Measurements from ENCODE around the gene ABCB4. TPM values are rescaled to one million over a fixed set of nuclear protein-coding genes. Genes with fewer than 3 reads are reported as not detected.
A peak's percentile ranks its signal among the peaks of the same experiment; 100 is the strongest.
"Not testable (repeated sequence)": the region's sequence is repeated elsewhere in the genome, so short reads cannot be mapped to it uniquely, and the experiment has no call there.

The ABCB4 gene
- polyA plus RNA-seq, 2 donors = 0.33 to 0.45 TPM

- Histone ChIP-seq H3K4me1 (ENCODE audit: control insufficient read depth in 2 of 2, insufficient read depth in 2 of 2, low read length in 1 of 2) (no peaks in the 10 kb centered on the region), H3K9me3 (ENCODE audit: control insufficient read depth in 2 of 2, insufficient read depth in 1 of 2, low read depth in 1 of 2, low read length in 1 of 2) (no peaks in the 10 kb centered on the region), H3K36me3 (ENCODE audit: control insufficient read depth in 2 of 2, insufficient read depth in 2 of 2, low read length in 1 of 2) (no peaks in the 10 kb centered on the region), H3K27me3 (ENCODE audit: control insufficient read depth in 1 of 2, insufficient read depth in 2 of 2, low read length in 2 of 2) (no peaks in the 10 kb centered on the region), H3K27ac (ENCODE audit: low read depth in 2 of 2, low read length in 1 of 2) (no peak overlapping the region), H3K4me3 (ENCODE audit: low read depth in 1 of 2, low read length in 2 of 2) (no peak overlapping the region)
- WGBS, 2 donors = 67 to 73% methylated on average over 3 of the region's 3 CpGs
Observed at GRCh38 chr7:87482115-87482514, 6.6 kb upstream of the ABCB4 start.

- WGBS, 2 donors = 87 to 92% methylated on average over 2 of the region's 2 CpGs
- Histone ChIP-seq H3K36me3 (ENCODE audit: control insufficient read depth in 2 of 2, insufficient read depth in 2 of 2, low read length in 1 of 2) (no peaks in the 10 kb centered on the region), H3K27ac (ENCODE audit: low read depth in 2 of 2, low read length in 1 of 2) (no peak overlapping the region), H3K27me3 (ENCODE audit: control insufficient read depth in 1 of 2, insufficient read depth in 2 of 2, low read length in 2 of 2) (peaks cover 0 to 2% of the 10 kb centered on the region in 2 donors), H3K9me3 (ENCODE audit: control insufficient read depth in 2 of 2, insufficient read depth in 1 of 2, low read depth in 1 of 2, low read length in 1 of 2) (no peaks in the 10 kb centered on the region), H3K4me3 (ENCODE audit: low read depth in 1 of 2, low read length in 2 of 2) (no peak overlapping the region), H3K4me1 (ENCODE audit: control insufficient read depth in 2 of 2, insufficient read depth in 2 of 2, low read length in 1 of 2) (no peaks in the 10 kb centered on the region)
Observed at GRCh38 chr7:87480386-87480785, 4.9 kb upstream of the ABCB4 start.

GRCh38 chr7:87479951-87480350 lies 4.5 kb upstream of the ABCB4 start:
- H3K27me3 ChIP-seq (ENCODE audit: control insufficient read depth in 1 of 2, insufficient read depth in 2 of 2, low read length in 2 of 2) = peaks cover 0 to 2% of the 10 kb centered on the region in 2 donors
- no peaks in the 10 kb centered on the region for H3K36me3 ChIP-seq (ENCODE audit: control insufficient read depth in 2 of 2, insufficient read depth in 2 of 2, low read length in 1 of 2)
- 85 to 86% methylated on average over 2 of the region's 2 CpGs for WGBS, 2 donors
- no peak overlapping the region for H3K27ac ChIP-seq (ENCODE audit: low read depth in 2 of 2, low read length in 1 of 2)
- H3K4me1 ChIP-seq (ENCODE audit: control insufficient read depth in 2 of 2, insufficient read depth in 2 of 2, low read length in 1 of 2) = no peaks in the 10 kb centered on the region
- H3K9me3 ChIP-seq (ENCODE audit: control insufficient read depth in 2 of 2, insufficient read depth in 1 of 2, low read depth in 1 of 2, low read length in 1 of 2) = no peaks in the 10 kb centered on the region
- no peak overlapping the region for H3K4me3 ChIP-seq (ENCODE audit: low read depth in 1 of 2, low read length in 2 of 2)

- no peaks in the 10 kb centered on the region for H3K9me3 ChIP-seq (ENCODE audit: control insufficient read depth in 2 of 2, insufficient read depth in 1 of 2, low read depth in 1 of 2, low read length in 1 of 2)
- 58 to 61% methylated on average over 8 of the region's 8 CpGs for WGBS, 2 donors
- H3K4me3 ChIP-seq (ENCODE audit: low read depth in 1 of 2, low read length in 2 of 2) = no peak overlapping the region
- H3K27me3 ChIP-seq (ENCODE audit: control insufficient read depth in 1 of 2, insufficient read depth in 2 of 2, low read length in 2 of 2) = peaks cover 0 to 2% of the 10 kb centered on the region in 2 donors
- H3K4me1 ChIP-seq (ENCODE audit: control insufficient read depth in 2 of 2, insufficient read depth in 2 of 2, low read length in 1 of 2) = no peaks in the 10 kb centered on the region
- H3K36me3 ChIP-seq (ENCODE audit: control insufficient read depth in 2 of 2, insufficient read depth in 2 of 2, low read length in 1 of 2) = no peaks in the 10 kb centered on the region
- H3K27ac ChIP-seq (ENCODE audit: low read depth in 2 of 2, low read length in 1 of 2) = no peak overlapping the region
Observed at GRCh38 chr7:87476179-87476557, 688 bp upstream of the ABCB4 start.

DNA sequence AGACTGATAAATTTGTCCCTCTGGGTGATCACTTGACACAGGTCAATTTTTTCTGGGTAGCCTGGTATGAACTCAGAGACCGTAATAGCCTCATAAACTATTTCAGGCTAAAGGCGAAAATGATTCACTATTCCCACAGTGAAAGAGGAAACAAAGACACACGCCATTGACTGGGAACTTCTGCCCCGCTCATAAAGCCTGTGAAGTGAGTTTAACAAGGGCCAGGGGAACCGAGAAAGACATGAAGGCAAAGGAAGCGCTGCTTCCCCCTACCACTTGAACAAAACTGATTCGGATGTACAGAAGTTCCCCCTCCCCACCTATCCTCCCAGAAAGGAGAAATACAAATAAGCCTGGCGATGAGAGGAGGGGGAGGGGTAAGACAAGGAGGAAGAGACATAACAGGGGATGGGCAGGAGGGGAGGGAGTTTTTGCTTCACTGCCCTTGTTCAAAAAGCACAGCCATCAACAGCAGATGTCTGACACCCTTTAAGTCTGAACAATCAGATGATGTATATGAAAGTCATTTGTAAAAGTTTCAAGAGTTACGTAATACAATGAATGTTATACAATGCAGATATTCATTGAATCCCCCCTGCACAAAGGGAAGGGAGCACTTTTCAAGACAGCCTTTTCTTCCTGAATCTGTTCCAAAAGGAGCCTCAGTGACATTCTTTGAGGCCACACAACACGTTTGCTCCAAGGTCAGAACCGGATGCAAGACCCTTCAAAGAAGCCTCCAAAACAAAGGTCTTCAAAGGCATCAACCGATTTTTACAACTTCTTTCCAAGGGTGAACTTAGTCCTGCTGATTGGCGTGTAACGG lies 734 bp downstream of the ABCB4 start:
- no peak overlapping the region for H3K27ac ChIP-seq (ENCODE audit: low read depth in 2 of 2, low read length in 1 of 2)
- 21 to 28% methylated on average over 14 of the region's 14 CpGs for WGBS, 2 donors
- H3K27me3 ChIP-seq (ENCODE audit: control insufficient read depth in 1 of 2, insufficient read depth in 2 of 2, low read length in 2 of 2) = peaks cover 0 to 2% of the 10 kb centered on the region in 2 donors
- H3K4me3 ChIP-seq (ENCODE audit: low read depth in 1 of 2, low read length in 2 of 2) = peak overlapping the region; percentile 40 to 46
- no peaks in the 10 kb centered on the region for H3K36me3 ChIP-seq (ENCODE audit: control insufficient read depth in 2 of 2, insufficient read depth in 2 of 2, low read length in 1 of 2)
- no peaks in the 10 kb centered on the region for H3K4me1 ChIP-seq (ENCODE audit: control insufficient read depth in 2 of 2, insufficient read depth in 2 of 2, low read length in 1 of 2)
- H3K9me3 ChIP-seq (ENCODE audit: control insufficient read depth in 2 of 2, insufficient read depth in 1 of 2, low read depth in 1 of 2, low read length in 1 of 2) = no peaks in the 10 kb centered on the region

- H3K27ac ChIP-seq (ENCODE audit: low read depth in 2 of 2, low read length in 1 of 2) = no peak overlapping the region
- H3K4me3 ChIP-seq (ENCODE audit: low read depth in 1 of 2, low read length in 2 of 2) = no peak overlapping the region
- H3K36me3 ChIP-seq (ENCODE audit: control insufficient read depth in 2 of 2, insufficient read depth in 2 of 2, low read length in 1 of 2) = no peaks in the 10 kb centered on the region
- H3K4me1 ChIP-seq (ENCODE audit: control insufficient read depth in 2 of 2, insufficient read depth in 2 of 2, low read length in 1 of 2) = no peaks in the 10 kb centered on the region
- H3K9me3 ChIP-seq (ENCODE audit: control insufficient read depth in 2 of 2, insufficient read depth in 1 of 2, low read depth in 1 of 2, low read length in 1 of 2) = no peaks in the 10 kb centered on the region
- WGBS, 2 donors = 50 to 57% methylated on average over 2 of the region's 2 CpGs
- peaks cover 0 to 2% of the 10 kb centered on the region in 2 donors for H3K27me3 ChIP-seq (ENCODE audit: control insufficient read depth in 1 of 2, insufficient read depth in 2 of 2, low read length in 2 of 2)
Observed at GRCh38 chr7:87473986-87474385, 1.5 kb downstream of the ABCB4 start.

- 59 to 83% methylated on average over 2 of the region's 2 CpGs for WGBS, 2 donors
Observed at GRCh38 chr7:87473192-87473591, 2.3 kb downstream of the ABCB4 start.

GRCh38 chr7:87471473-87471872 lies 4.0 kb downstream of the ABCB4 start:
- WGBS, 2 donors = 78 to 87% methylated on average over 2 of the region's 2 CpGs
- no peaks in the 10 kb centered on the region for H3K9me3 ChIP-seq (ENCODE audit: control insufficient read depth in 2 of 2, insufficient read depth in 1 of 2, low read depth in 1 of 2, low read length in 1 of 2)
- no peaks in the 10 kb centered on the region for H3K27me3 ChIP-seq (ENCODE audit: control insufficient read depth in 1 of 2, insufficient read depth in 2 of 2, low read length in 2 of 2)
- H3K27ac ChIP-seq (ENCODE audit: low read depth in 2 of 2, low read length in 1 of 2) = no peak overlapping the region
- no peaks in the 10 kb centered on the region for H3K4me1 ChIP-seq (ENCODE audit: control insufficient read depth in 2 of 2, insufficient read depth in 2 of 2, low read length in 1 of 2)
- H3K36me3 ChIP-seq (ENCODE audit: control insufficient read depth in 2 of 2, insufficient read depth in 2 of 2, low read length in 1 of 2) = no peaks in the 10 kb centered on the region
- no peak overlapping the region for H3K4me3 ChIP-seq (ENCODE audit: low read depth in 1 of 2, low read length in 2 of 2)

More at GRCh38 chr7:87473192-87473591, 2.3 kb downstream of the ABCB4 start:
- Histone ChIP-seq H3K4me1 (ENCODE audit: control insufficient read depth in 2 of 2, insufficient read depth in 2 of 2, low read length in 1 of 2) (no peaks in the 10 kb centered on the region), H3K4me3 (ENCODE audit: low read depth in 1 of 2, low read length in 2 of 2) (no peak overlapping the region), H3K9me3 (ENCODE audit: control insufficient read depth in 2 of 2, insufficient read depth in 1 of 2, low read depth in 1 of 2, low read length in 1 of 2) (no peaks in the 10 kb centered on the region), H3K27ac (ENCODE audit: low read depth in 2 of 2, low read length in 1 of 2) (no peak overlapping the region), H3K27me3 (ENCODE audit: control insufficient read depth in 1 of 2, insufficient read depth in 2 of 2, low read length in 2 of 2) (peaks cover 0 to 2% of the 10 kb centered on the region in 2 donors), H3K36me3 (ENCODE audit: control insufficient read depth in 2 of 2, insufficient read depth in 2 of 2, low read length in 1 of 2) (no peaks in the 10 kb centered on the region)

- H3K27ac ChIP-seq (ENCODE audit: low read depth in 2 of 2, low read length in 1 of 2); H3K9me3 ChIP-seq (ENCODE audit: control insufficient read depth in 2 of 2, insufficient read depth in 1 of 2, low read depth in 1 of 2, low read length in 1 of 2); H3K27me3 ChIP-seq (ENCODE audit: control insufficient read depth in 1 of 2, insufficient read depth in 2 of 2, low read length in 2 of 2); H3K4me1 ChIP-seq (ENCODE audit: control insufficient read depth in 2 of 2, insufficient read depth in 2 of 2, low read length in 1 of 2); H3K36me3 ChIP-seq (ENCODE audit: control insufficient read depth in 2 of 2, insufficient read depth in 2 of 2, low read length in 1 of 2); H3K4me3 ChIP-seq (ENCODE audit: low read depth in 1 of 2, low read length in 2 of 2): not testable (repeated sequence)
Observed at GRCh38 chr7:87469204-87469603, 6.3 kb downstream of the ABCB4 start.

DNA sequence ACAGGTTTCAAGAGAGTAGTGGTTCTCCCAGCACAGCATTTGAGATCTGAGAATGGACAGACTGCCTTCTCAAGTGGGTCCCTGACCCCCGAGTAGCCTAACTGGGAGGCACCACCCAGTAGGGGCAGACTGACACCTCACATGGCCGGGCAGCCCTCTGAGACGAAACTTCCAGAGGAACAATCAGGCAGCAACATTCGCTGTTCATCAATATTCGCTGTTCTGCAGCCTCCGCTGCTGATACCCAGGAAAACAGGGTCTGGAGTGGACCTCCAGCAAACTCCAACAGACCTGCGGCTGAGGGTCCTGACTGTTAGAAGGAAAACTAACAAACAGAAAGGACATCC lies 10.0 kb downstream of the ABCB4 start:
- not testable (repeated sequence) for H3K9me3 ChIP-seq (ENCODE audit: control insufficient read depth in 2 of 2, insufficient read depth in 1 of 2, low read depth in 1 of 2, low read length in 1 of 2); H3K4me1 ChIP-seq (ENCODE audit: control insufficient read depth in 2 of 2, insufficient read depth in 2 of 2, low read length in 1 of 2); H3K27ac ChIP-seq (ENCODE audit: low read depth in 2 of 2, low read length in 1 of 2); H3K4me3 ChIP-seq (ENCODE audit: low read depth in 1 of 2, low read length in 2 of 2); H3K27me3 ChIP-seq (ENCODE audit: control insufficient read depth in 1 of 2, insufficient read depth in 2 of 2, low read length in 2 of 2); H3K36me3 ChIP-seq (ENCODE audit: control insufficient read depth in 2 of 2, insufficient read depth in 2 of 2, low read length in 1 of 2)
- WGBS, 2 donors = 82% methylated on average over 7 of the region's 7 CpGs

All from esophagus (tissue), 2 donors.